ENCODE results near the gene SUGCT.

- no peak for TF ChIP-seq POLR2A (IDR thresholded peaks at IDR 0.05)
- TF ChIP-seq, protein P1, sequence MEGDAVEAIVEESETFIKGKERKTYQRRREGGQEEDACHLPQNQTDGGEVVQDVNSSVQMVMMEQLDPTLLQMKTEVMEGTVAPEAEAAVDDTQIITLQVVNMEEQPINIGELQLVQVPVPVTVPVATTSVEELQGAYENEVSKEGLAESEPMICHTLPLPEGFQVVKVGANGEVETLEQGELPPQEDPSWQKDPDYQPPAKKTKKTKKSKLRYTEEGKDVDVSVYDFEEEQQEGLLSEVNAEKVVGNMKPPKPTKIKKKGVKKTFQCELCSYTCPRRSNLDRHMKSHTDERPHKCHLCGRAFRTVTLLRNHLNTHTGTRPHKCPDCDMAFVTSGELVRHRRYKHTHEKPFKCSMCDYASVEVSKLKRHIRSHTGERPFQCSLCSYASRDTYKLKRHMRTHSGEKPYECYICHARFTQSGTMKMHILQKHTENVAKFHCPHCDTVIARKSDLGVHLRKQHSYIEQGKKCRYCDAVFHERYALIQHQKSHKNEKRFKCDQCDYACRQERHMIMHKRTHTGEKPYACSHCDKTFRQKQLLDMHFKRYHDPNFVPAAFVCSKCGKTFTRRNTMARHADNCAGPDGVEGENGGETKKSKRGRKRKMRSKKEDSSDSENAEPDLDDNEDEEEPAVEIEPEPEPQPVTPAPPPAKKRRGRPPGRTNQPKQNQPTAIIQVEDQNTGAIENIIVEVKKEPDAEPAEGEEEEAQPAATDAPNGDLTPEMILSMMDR (IDR thresholded peaks at IDR 0.05 in 8 of 11, conservative IDR thresholded peaks at IDR 0.05 in 3 of 11), result no peak
Measured at GRCh38 chr7:40579401-40579800, 444.6 kb downstream of the SUGCT start.
